Stimulated activated CD4-positive, alpha-beta T cell treated with anti-CD3 and anti-CD28 coated beads, TNF-alpha, amount 100 ng/mL, for 24 hours (primary cell): Measurements from ENCODE around the gene OSBP2.
"Not testable (repeated sequence)": the region's sequence is repeated elsewhere in the genome, so short reads cannot be mapped to it uniquely, and the experiment has no call there.

ENCODE experiments used
- DNase-seq, 3 experiments: peaks; one replicate each; pipeline ENCODE4 v3.0.0-alpha.2; 2020; ENCODE audit warnings: low read depth in 3 of 3

The OSBP2 gene

DNA sequence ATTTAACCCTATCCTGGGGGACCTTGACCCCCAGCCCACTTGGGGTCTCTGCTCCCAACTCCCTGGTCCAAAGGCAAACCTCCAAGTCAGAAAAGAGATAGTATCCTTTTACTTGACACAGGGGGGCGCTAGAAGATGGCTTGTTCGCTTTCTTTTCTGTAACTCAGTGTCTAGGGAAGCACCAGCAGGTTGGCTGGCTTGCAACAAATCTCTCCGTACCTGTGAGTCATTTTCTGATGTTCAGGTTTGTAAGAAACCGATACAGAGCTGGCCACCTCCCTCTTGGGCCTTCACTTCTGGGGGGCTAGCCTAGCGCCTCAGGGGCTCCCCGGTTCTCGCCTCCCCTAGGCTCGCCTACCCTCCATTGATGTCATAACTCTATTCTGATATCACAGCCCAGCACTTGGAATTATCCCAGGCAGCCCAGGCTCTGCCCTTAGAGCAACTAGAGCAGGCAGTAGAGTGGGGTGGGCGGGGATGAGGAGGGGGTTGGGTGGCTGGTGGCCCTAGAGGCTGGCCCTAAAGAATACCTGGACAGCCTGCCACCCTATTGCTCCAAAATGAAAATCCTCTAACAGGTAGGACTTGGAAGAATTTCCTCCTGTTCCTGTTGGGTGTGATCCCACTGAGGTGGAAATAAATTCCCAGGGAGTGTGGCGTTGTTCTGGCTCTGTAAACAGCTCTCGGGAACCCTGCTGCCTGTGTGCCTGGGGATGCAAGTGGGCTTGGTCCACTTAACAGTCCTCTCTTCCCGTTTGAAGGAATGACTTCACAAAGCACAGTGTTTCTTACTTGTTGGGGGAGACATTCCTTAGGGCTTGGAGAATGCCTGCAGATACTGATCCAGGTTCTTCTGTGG lies 69.4 kb downstream of the OSBP2 start:
- DNase-seq = peak in 2 of 3 experiments; percentile 14 to 25

- no peak for DNase-seq
These were observed 73.0 kb downstream of the OSBP2 start for GRCh38 chr22:30767661-30768060.

DNA sequence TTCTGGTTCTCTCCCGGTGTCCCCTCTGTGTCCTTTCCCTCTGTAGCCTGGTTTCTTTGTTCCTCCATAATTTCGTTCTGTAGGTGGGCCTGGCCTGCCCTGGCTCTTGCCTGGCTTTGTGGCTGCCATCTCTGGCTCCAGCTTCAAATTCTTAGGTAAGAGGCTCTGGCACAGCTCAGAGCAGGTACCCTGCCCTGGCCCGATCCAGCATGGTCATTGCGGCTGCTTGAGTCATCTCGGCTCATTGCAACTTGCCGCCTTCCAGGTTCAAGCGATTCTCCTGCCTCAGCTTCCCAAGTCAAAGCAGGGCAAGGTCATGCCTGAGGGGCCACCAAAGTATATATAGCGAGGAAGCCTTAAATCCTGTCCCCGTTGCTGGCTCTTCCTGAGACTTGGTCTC lies 76.0 kb downstream of the OSBP2 start:
- no peak for DNase-seq

- no peak for DNase-seq
These were observed 79.2 kb downstream of the OSBP2 start for GRCh38 chr22:30773919-30774318.

GRCh38 chr22:30774566-30774965 lies 79.9 kb downstream of the OSBP2 start:
- DNase-seq = no peak

- DNase-seq = no peak
These were observed 81.8 kb downstream of the OSBP2 start for GRCh38 chr22:30776476-30776875.

DNA sequence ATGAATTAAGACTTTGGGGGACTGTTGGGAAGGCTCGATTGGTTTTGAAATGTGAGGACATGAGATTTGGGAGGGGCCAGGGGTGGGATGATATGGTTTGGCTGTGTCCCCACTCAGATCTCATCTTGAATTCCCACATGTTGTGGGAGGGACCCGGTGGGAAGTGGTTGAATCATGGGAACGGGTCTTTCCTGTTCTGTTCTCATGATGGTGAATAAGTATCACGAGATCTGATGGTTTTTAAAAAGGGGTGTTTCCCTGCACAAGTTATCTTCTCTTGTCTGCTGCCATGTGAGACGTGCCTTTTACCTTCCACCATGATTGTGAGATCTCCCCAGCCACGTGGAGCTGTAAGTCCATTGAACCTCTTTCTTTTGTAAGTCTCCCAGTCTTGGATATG lies 82.5 kb downstream of the OSBP2 start:
- DNase-seq = not testable (repeated sequence)

DNA sequence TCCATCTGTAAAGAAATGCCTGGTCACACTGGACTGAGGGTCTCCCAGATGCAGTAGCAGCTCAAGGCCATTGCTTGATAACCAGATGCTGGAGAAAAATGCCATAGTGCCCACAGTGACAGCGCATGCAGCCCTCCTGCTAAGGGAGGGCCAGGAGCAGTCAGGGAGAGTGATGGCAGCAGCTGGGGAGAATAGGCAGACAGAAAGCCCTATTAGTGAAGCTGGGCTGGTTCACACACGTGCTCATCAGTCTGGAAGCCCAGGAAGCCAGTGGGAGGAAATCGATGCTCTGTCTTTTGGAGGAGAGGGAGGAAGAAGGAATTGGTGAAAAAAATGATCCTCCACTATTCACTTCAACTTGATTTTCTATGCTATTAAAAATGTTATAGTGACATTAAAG lies 82.9 kb downstream of the OSBP2 start:
- DNase-seq = no peak

- DNase-seq = no peak
These were observed 83.6 kb downstream of the OSBP2 start for GRCh38 chr22:30778261-30778660.

GRCh38 chr22:30780026-30780425 lies 85.4 kb downstream of the OSBP2 start:
- no peak for DNase-seq

DNA sequence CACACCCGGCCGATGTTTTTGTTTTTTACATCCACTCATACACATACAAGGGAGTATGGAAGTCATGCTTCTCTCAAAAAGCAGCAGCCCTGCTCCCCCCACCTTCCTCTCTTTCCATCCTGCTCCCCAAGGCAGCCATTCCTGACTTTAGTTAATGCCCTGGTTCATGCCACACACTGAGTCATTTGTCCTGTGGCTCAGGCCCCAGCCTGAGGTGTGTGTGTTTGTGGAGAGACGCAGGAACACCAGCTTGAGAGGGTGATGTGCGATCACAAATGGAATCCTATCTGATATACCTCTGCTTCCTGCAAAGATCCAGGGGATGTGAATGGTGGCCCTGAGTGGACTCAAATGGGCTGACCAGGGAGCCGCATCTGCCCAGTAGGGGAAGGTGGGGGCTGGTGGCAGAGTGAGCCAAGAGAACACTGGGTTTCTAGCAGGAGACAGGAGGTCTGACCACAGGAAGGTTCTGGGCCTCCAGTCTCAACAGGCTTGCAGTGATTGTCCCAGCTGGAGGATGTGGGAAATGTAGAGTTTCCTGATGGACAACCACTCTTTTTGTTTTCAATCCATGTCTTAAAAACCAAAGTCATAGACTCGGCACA lies 86.7 kb downstream of the OSBP2 start:
- no peak for DNase-seq

DNA sequence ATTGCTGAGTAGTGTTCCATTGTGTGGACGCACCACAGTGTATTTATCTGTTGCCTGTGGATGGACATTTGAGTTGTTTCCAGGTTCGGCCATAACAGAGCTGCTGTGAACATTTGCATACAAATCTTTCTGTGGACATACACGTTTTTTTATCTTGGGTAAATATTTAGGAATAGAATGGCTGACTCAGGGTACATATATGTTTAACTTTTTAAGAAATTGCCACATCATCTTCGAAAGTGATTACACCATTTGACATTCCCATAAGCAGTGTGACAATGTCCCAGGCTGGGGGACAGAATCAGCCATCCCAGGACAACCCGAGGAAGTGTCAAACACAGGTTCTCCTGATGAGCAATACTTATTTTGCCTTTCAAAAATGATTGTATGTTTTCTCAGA lies 87.9 kb downstream of the OSBP2 start:
- no peak for DNase-seq

DNA sequence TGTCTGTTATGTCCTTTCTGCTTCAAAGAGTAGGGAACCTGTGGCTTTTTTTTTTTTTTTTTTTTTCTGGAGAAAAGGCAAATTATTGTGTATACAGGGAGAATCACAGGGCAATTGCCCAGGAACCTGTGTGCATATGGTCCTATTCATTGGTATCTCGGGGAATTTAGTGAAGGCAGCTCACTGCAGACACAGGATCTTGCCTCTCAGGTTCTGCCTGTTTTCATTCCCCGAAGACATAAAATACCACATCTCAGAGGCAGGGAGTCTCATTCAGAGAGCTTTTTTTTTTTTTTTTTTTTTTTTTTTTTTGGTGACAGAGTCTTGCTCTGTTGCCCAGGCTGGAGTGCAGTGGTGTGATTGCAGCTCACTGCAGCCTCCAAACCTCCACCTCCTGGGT lies 88.3 kb downstream of the OSBP2 start:
- DNase-seq = no peak

DNA sequence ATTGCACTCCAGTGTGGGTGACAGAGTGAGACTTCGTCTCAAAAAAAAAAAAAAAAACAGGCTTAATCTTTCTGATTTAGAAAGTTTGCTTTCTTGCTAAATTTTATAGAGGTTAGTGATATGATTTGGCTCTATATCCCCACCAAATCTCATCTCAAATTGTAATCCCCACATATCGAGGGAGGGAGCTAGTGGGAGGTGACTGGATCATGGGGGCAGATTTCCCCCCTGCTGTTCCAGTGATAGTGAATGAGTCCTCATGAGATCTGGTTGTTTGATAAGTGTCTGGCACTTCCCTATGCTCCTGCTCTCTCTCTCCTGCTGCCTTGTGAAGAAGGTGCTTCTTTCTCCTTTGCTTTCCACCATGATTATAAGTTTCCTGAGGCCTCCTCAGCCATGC lies 90.9 kb downstream of the OSBP2 start:
- DNase-seq = no peak

DNA sequence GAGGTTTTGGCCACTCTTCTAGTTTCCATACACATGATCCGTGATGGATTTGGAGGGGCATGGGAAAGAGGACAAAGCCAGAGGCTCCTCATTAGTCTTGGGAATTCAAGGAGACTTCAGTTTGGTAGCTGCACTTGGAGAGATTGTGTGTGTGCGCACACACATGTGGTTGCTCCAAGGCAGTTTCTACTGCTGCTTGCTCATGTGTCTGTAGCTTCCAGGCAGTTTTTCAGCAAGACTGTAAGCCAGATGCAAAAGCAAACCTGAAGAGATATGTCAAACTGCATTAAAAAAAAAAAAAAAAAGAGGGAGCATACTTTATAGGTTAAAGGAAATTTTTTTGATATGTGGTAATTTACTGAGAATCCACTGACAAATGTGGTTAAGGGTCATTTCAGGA lies 95.7 kb downstream of the OSBP2 start:
- no peak for DNase-seq

DNA sequence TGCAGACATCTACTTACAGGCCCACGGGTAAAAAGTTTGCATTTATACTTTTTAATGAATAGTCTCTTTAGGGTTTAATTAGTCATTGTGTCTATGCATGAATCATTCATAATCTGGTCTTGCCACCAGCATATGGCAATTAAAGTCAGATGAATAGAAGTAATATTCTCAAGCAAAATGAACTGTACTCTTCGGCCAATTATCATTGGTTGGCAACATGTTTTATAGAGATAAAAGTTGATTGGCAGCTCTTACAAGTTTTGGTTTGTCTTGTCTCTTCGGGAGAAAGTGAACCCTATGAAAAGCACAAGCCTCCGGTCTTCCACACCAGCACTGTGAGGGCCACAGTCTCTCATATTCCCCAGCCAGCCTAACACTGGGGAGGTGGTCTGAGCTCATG lies 97.8 kb downstream of the OSBP2 start:
- no peak for DNase-seq

DNA sequence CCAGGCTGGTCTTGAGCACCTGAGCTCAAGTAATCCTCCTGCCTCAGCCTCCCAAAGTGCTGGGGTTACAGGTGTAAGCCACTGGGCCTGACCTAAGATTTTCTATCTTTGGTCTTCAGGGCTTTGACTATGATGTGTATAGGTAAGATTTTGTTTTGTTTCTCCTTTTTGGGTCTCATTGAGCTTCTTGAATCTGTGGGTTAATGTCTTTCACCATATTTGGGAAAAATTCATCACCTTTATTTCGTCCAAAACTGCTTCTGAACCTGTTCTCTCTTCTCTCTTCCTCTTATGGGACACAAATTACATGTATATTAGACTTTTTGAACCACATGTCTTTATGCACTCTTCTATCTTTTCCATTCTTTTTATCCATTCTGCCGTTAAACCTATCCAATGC lies 100.4 kb downstream of the OSBP2 start:
- DNase-seq = no peak

GRCh38 chr22:30801695-30802094 lies 107.0 kb downstream of the OSBP2 start:
- DNase-seq = no peak

GRCh38 chr22:30802202-30803166 lies 107.8 kb downstream of the OSBP2 start:
- DNase-seq = peak; percentile 33 to 74 (median 36)

- DNase-seq = no peak
These were observed 109.0 kb downstream of the OSBP2 start for GRCh38 chr22:30803679-30804078.

- no peak for DNase-seq
These were observed 110.0 kb downstream of the OSBP2 start for GRCh38 chr22:30804626-30805025.

DNA sequence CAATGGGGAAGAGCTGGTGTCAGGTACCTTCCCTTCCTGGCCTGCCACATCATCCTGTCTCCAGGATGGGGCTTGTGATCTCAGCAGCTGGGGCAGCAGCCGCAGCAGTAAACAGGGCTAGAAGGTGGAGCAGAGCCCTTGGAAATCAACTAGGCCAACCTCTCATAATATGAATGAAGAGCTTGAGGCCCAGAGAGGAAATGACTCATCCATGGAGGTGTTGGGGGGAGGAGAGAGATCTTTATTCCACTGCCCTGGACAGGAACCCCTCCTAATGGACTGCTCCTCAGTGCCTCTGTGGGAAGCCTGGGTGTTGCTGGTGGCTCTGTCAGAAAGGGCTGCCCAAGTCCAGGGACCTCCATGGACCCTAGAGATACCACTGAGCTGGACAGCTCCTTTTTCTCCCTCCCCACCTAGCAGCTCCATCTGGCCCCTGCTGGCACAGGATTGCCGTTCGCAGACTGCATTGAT lies 111.8 kb downstream of the OSBP2 start:
- DNase-seq = no peak
